Measurements from ENCODE around the gene CLK1.

GRCh38 chr2:200828104-200828503, 36.4 kb downstream of the CLK1 start:
- TF ChIP-seq POLR2A (IDR thresholded peaks at IDR 0.05): no peak
- TF ChIP-seq CTCF (IDR thresholded peaks at IDR 0.05): no peak

Measured in testis (tissue), 2 donors.